ENCODE data around the gene CA11.
A peak's percentile ranks its signal among the peaks of the same experiment; 100 is the strongest.

GRCh38 chr19:48618916-48619691 lies 26.9 kb downstream of the CA11 start, which contains the start of the genes RPL18 and SPHK2:
- TF ChIP-seq FOXM1 (IDR thresholded peaks at IDR 0.05; ENCODE audit: borderline replicate concordance, low read depth) (no peak), RAD21 (IDR thresholded peaks at IDR 0.05; ENCODE audit: low read depth) (no peak), NFIC (IDR thresholded peaks at IDR 0.05) (no peak; the same call in none of the 2 replicates), YY1 (IDR thresholded peaks at IDR 0.05; ENCODE audit: low read depth) (peak; percentile 91), TCF12 (IDR thresholded peaks at IDR 0.05; ENCODE audit: low read depth) (peak; percentile 78), EP300 (IDR thresholded peaks at IDR 0.05; ENCODE audit: borderline replicate concordance) (no peak), CEBPB (IDR thresholded peaks at IDR 0.05) (no peak), ZBTB7A (IDR thresholded peaks at IDR 0.05; ENCODE audit: low read depth) (no peak), CREB1 (IDR thresholded peaks at IDR 0.05; ENCODE audit: low read depth) (peak; percentile 97)
- TF ChIP-seq, protein P1, sequence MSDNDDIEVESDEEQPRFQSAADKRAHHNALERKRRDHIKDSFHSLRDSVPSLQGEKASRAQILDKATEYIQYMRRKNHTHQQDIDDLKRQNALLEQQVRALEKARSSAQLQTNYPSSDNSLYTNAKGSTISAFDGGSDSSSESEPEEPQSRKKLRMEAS (IDR thresholded peaks at IDR 0.05), result peak; percentile 92
- TF ChIP-seq, protein P2, sequence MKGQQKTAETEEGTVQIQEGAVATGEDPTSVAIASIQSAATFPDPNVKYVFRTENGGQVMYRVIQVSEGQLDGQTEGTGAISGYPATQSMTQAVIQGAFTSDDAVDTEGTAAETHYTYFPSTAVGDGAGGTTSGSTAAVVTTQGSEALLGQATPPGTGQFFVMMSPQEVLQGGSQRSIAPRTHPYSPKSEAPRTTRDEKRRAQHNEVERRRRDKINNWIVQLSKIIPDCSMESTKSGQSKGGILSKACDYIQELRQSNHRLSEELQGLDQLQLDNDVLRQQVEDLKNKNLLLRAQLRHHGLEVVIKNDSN (IDR thresholded peaks at IDR 0.05), result peak; percentile 51; the same call in 1 of the 2 replicates
